ENCODE measurements around the gene WWTR1. TPM values are rescaled to one million over a fixed set of nuclear protein-coding genes. Genes with fewer than 3 reads are reported as not detected.

WWTR1 gene
- total and polyA plus RNA-seq, 2 experiments from 2014 or later: 54.8 to 69.1 TPM

DNA sequence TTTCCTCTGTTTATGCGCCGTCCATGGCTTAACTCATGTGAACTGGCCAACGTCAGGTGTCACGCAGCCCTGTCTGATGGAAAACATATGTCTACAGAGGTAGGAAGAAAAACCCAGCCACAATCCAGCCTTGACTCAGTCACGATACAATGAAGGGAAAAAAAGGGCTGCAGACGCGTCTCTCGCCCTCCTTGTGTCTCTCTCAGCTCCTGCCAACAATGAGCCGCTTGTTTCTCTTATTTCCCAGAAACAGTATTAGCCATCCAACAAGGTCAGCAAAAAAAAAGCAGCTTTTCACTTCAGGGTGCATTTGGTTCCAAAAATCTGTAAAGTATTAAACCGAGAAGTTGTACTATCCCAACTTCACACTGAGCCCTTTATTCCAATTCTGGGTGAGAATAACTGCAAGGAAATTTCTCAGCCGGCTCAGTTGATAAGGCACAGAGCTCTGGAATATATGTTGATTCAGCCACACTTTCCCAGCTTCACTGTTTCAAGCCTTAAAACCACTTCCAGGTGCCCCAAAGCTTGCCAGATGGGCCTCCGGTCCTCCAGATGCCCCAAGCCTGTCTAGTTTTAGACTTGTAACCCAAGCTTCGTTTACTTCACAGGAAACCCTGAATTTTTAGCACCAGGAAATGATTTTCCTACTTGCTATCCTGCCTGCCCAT is 103.9 kb downstream of the WWTR1 start:
- peak overlapping the region; percentile 86 for H3K27ac ChIP-seq
- no peaks in the 10 kb centered on the region for H3K27me3 ChIP-seq
- no peaks in the 10 kb centered on the region for H3K36me3 ChIP-seq
- no peak overlapping the region for H3K4me3 ChIP-seq
- peaks cover 38% of the 10 kb centered on the region for H3K4me1 ChIP-seq (ENCODE audit: low read depth)
- H3K9me3 ChIP-seq (ENCODE audit: low read depth): no peaks in the 10 kb centered on the region
- DNase-seq (ENCODE audit: low read depth in 1 of 2, low spot score in 1 of 2): peak; percentile 76 to 92
- TF ChIP-seq, protein P1, sequence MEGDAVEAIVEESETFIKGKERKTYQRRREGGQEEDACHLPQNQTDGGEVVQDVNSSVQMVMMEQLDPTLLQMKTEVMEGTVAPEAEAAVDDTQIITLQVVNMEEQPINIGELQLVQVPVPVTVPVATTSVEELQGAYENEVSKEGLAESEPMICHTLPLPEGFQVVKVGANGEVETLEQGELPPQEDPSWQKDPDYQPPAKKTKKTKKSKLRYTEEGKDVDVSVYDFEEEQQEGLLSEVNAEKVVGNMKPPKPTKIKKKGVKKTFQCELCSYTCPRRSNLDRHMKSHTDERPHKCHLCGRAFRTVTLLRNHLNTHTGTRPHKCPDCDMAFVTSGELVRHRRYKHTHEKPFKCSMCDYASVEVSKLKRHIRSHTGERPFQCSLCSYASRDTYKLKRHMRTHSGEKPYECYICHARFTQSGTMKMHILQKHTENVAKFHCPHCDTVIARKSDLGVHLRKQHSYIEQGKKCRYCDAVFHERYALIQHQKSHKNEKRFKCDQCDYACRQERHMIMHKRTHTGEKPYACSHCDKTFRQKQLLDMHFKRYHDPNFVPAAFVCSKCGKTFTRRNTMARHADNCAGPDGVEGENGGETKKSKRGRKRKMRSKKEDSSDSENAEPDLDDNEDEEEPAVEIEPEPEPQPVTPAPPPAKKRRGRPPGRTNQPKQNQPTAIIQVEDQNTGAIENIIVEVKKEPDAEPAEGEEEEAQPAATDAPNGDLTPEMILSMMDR (IDR thresholded peaks at IDR 0.05; ENCODE audit: low read depth, low read length): no peak

DNA sequence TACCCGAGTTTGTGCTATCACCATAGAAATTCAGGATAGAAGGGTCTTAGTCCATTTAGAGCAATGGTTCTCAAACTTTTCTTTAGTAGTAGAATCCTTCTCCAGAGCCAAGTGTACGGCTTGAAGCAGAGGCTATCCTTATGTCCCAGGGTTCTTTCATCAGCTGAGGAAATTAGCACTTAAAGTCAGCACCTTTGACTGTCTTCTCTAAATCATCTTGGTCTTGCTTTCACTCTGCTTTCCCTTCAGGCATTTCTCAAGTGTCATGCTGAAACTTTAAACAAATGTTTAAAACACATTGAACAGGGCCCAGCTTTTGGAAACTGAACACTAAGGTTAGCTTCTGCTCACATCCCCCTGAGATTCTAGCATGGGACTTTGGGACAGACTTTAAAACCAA is 105.1 kb downstream of the WWTR1 start:
- no peaks in the 10 kb centered on the region for H3K27me3 ChIP-seq
- H3K27ac ChIP-seq: peak overlapping the region; percentile 86
- no peaks in the 10 kb centered on the region for H3K9me3 ChIP-seq (ENCODE audit: low read depth)
- TF ChIP-seq, protein P1 (IDR thresholded peaks at IDR 0.05; ENCODE audit: low read depth, low read length): no peak
- H3K4me3 ChIP-seq: no peak overlapping the region
- no peak for DNase-seq (ENCODE audit: low read depth in 1 of 2, low spot score in 1 of 2)
- H3K36me3 ChIP-seq: no peaks in the 10 kb centered on the region
- H3K4me1 ChIP-seq (ENCODE audit: low read depth): peaks cover 48% of the 10 kb centered on the region

DNA sequence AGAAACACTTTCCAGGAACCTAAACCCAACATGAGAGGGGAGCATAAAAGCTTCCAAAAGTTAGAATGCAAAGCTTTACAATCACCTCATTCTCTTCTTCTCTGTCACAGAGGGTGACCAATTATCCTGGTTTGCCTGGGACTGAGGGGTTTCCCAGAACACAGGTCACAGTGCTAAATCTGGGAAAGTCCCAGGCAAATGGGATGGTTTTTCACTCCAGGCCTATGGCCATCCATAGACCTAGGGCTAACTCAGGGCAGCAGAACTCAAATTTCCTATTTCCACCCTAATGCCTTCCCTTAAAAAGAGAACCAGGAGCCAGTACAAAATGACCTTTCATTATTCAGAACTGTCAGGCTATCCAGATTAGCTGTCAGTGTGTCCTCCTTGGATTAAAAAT is 106.3 kb downstream of the WWTR1 start:
- H3K27me3 ChIP-seq: no peaks in the 10 kb centered on the region
- H3K27ac ChIP-seq: no peak overlapping the region

DNA sequence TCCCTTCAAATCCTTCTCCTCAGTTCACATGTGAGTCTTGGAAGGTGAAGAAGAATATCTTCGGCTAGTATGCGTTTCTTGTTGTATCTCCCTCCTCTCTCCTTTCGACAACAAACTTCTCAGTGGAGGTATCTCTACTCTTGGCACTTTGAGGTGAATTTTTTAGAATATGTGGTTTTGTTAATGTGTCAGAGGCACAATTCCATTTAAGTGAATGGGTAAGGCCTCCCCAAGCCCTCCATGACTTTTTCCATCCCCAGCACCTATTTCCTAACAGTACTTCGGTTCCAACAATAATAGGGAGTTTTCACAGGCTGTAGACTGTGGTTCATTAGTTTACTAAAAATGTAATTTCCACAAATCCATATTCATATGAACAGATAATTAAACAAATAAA is 109.2 kb downstream of the WWTR1 start:
- Histone ChIP-seq H3K9me3 (ENCODE audit: low read depth) (no peaks in the 10 kb centered on the region), H3K4me3 (no peak overlapping the region), H3K27ac (peak overlapping the region; percentile 71), H3K4me1 (ENCODE audit: low read depth) (peaks cover 30% of the 10 kb centered on the region), H3K27me3 (no peaks in the 10 kb centered on the region), H3K36me3 (no peaks in the 10 kb centered on the region)
- DNase-seq (ENCODE audit: low read depth in 1 of 2, low spot score in 1 of 2): peak in 1 of 2 donors; percentile 54
- TF ChIP-seq, protein P1 (IDR thresholded peaks at IDR 0.05; ENCODE audit: low read depth, low read length): no peak

More for the DNA sequence above, 106.3 kb downstream of the WWTR1 start:
- TF ChIP-seq, protein P1 (IDR thresholded peaks at IDR 0.05; ENCODE audit: low read depth, low read length): no peak
- no peaks in the 10 kb centered on the region for H3K9me3 ChIP-seq (ENCODE audit: low read depth)
- no peaks in the 10 kb centered on the region for H3K36me3 ChIP-seq
- peaks cover 51% of the 10 kb centered on the region for H3K4me1 ChIP-seq (ENCODE audit: low read depth)
- no peak for DNase-seq (ENCODE audit: low read depth in 1 of 2, low spot score in 1 of 2)
- no peak overlapping the region for H3K4me3 ChIP-seq

DNA sequence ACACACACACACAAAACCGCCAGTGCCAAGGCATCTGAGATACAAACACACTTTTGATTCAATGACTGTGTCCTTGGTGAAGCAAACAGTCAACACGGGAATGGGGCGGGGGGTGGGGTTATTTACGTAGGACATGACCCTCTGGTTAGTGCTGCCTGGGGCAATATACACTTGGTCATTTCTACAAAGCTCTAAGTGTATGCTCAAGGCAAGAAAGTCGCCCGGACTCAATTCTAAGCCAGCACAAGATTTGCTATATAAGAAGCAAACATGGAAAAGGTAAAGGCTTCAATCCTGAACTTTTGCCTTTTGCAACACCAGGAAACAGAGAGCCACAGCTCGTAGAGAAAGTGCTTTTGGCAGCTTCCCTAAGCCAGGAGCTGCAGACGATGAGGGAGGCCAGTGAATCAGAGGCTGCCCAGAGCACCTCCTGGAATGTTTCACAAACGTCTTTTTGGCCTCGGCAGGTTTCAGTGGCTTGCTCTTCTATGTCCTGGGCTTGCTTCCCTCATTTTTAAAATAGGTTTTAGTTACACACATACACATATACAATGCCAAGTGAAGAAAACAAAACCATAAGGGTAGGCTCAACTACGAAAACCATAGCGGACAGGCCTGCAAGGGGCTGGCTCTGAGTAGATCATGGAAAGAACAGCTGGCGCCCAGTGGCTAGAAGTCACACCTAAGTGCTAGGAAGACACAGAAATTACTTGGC is 109.7 kb downstream of the WWTR1 start:
- peaks cover 24% of the 10 kb centered on the region for H3K4me1 ChIP-seq (ENCODE audit: low read depth)
- no peak overlapping the region for H3K4me3 ChIP-seq
- DNase-seq (ENCODE audit: low read depth in 1 of 2, low spot score in 1 of 2): peak in 1 of 2 donors; percentile 94
- H3K27ac ChIP-seq: peak overlapping the region; percentile 71
- H3K9me3 ChIP-seq (ENCODE audit: low read depth): no peaks in the 10 kb centered on the region
- no peaks in the 10 kb centered on the region for H3K36me3 ChIP-seq
- TF ChIP-seq, protein P1 (IDR thresholded peaks at IDR 0.05; ENCODE audit: low read depth, low read length): no peak
- no peaks in the 10 kb centered on the region for H3K27me3 ChIP-seq

All from cardiac muscle cell (in vitro differentiated cells and primary cell).